ENCODE data around the gene CDKN2B-AS1.

- TF ChIP-seq POLR2A (IDR thresholded peaks at IDR 0.05): no peak
- TF ChIP-seq CTCF (IDR thresholded peaks at IDR 0.05): no peak
These were observed 114.2 kb downstream of the CDKN2B-AS1 start for GRCh38 chr9:22108581-22109370.
